Activated T-cell treated with anti-CD3 and anti-CD28 coated beads, Interleukin-2, amount 50 U/mL, for 24 hours (primary cell): ENCODE measurements around the gene ZC2HC1C.

Source experiments
- DNase-seq: peaks from one replicate; pipeline ENCODE4 v3.0.0-alpha.2; 2020
- H3K27ac Mint-ChIP-seq: 2 replicates; pipeline ENCODE4 v1.8.0; 2020; ENCODE audit warnings: mild to moderate bottlenecking, mixed read lengths
- H3K27me3 Mint-ChIP-seq: 2 replicates; pipeline ENCODE4 v1.8.0; 2020; ENCODE audit warnings: mixed read lengths
- H3K36me3 Mint-ChIP-seq: 2 replicates; pipeline ENCODE4 v1.8.0; 2020; ENCODE audit warnings: low read depth, mixed read lengths
- H3K4me1 Mint-ChIP-seq: 2 replicates; pipeline ENCODE4 v1.8.0; 2020; ENCODE audit warnings: low read depth, mixed read lengths
- H3K4me3 Mint-ChIP-seq: 2 replicates; pipeline ENCODE4 v1.8.0; 2020; ENCODE audit warnings: mild to moderate bottlenecking, moderate library complexity, mixed read lengths
- H3K9me3 Mint-ChIP-seq: 2 replicates; pipeline ENCODE4 v1.8.0; 2020; ENCODE audit warnings: mixed read lengths

The ZC2HC1C gene

GRCh38 chr14:75094896-75095295, 25.5 kb downstream of the ZC2HC1C start:
- Mint-ChIP-seq H3K27ac (no peak overlapping the region), H3K27me3 (no peaks in the 10 kb centered on the region), H3K9me3 (no peaks in the 10 kb centered on the region), H3K4me1 (no peaks in the 10 kb centered on the region), H3K4me3 (no peak overlapping the region), H3K36me3 (peaks cover 92% of the 10 kb centered on the region)
- no peak for DNase-seq

DNA sequence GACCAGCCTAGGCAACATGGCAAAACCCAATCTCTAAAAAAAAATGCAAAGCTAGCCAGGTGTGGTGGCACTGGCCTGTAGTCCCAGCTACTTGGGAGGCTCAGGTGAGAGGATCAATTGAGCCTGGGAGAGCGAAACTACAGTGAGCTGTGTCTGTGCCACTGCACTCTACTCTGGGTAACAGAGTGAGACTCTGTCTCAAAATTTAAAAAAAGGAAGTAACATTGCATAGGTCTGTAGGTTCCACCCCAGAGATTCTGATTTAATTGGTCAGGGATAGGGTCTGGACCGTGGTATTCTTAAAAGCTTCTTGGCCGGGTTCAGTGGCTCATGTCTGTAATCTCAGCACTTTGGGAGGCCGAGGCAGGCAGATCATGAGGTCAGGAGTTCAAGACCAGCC, 26.2 kb downstream of the ZC2HC1C start:
- peaks cover 91% of the 10 kb centered on the region for H3K36me3 Mint-ChIP-seq
- H3K9me3 Mint-ChIP-seq = no peaks in the 10 kb centered on the region
- no peak for DNase-seq
- H3K27ac Mint-ChIP-seq = no peak overlapping the region
- H3K27me3 Mint-ChIP-seq = no peaks in the 10 kb centered on the region
- H3K4me3 Mint-ChIP-seq = no peak overlapping the region
- H3K4me1 Mint-ChIP-seq = no peaks in the 10 kb centered on the region

GRCh38 chr14:75096959-75097358, 27.5 kb downstream of the ZC2HC1C start:
- Mint-ChIP-seq H3K4me3 (no peak overlapping the region), H3K4me1 (no peaks in the 10 kb centered on the region), H3K27me3 (no peaks in the 10 kb centered on the region), H3K36me3 (peaks cover 88% of the 10 kb centered on the region), H3K9me3 (no peaks in the 10 kb centered on the region), H3K27ac (no peak overlapping the region)
- DNase-seq = no peak

GRCh38 chr14:75098212-75098611, 28.8 kb downstream of the ZC2HC1C start:
- Mint-ChIP-seq H3K27me3 (no peaks in the 10 kb centered on the region), H3K9me3 (no peaks in the 10 kb centered on the region), H3K4me3 (no peak overlapping the region), H3K36me3 (peaks cover 86% of the 10 kb centered on the region), H3K4me1 (no peaks in the 10 kb centered on the region), H3K27ac (no peak overlapping the region)
- DNase-seq = no peak

- H3K27ac Mint-ChIP-seq = no peak overlapping the region
- DNase-seq = no peak
- no peaks in the 10 kb centered on the region for H3K9me3 Mint-ChIP-seq
- no peaks in the 10 kb centered on the region for H3K4me1 Mint-ChIP-seq
- peaks cover 89% of the 10 kb centered on the region for H3K36me3 Mint-ChIP-seq
- H3K4me3 Mint-ChIP-seq = no peak overlapping the region
- H3K27me3 Mint-ChIP-seq = no peaks in the 10 kb centered on the region
Observed at GRCh38 chr14:75098682-75099081, 29.2 kb downstream of the ZC2HC1C start.

GRCh38 chr14:75101491-75101890, 32.0 kb downstream of the ZC2HC1C start:
- no peaks in the 10 kb centered on the region for H3K4me1 Mint-ChIP-seq
- peaks cover 87% of the 10 kb centered on the region for H3K36me3 Mint-ChIP-seq
- no peak overlapping the region for H3K4me3 Mint-ChIP-seq
- no peaks in the 10 kb centered on the region for H3K9me3 Mint-ChIP-seq
- H3K27me3 Mint-ChIP-seq = no peaks in the 10 kb centered on the region
- no peak for DNase-seq
- no peak overlapping the region for H3K27ac Mint-ChIP-seq

DNA sequence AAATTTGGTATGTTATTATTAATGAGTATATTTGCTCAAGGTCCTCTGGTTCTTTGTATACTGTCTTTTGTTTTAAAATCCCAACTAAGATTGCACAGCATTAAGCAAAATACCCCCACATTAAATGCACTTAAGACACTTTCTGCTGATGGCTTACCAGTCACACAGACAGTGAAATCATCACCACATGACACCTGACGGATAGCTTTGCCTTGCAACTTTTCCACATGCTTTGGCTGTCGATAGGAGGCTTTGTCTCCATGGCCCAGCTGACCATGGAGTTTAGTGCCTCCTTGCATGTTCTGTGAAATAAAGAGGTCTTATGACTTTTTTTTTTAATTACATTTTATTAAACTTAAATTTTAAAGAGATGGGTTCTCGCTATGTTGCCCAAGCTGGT, 37.7 kb downstream of the ZC2HC1C start:
- peaks cover 90% of the 10 kb centered on the region for H3K36me3 Mint-ChIP-seq
- H3K27me3 Mint-ChIP-seq = no peaks in the 10 kb centered on the region
- H3K4me3 Mint-ChIP-seq = no peak overlapping the region
- no peaks in the 10 kb centered on the region for H3K9me3 Mint-ChIP-seq
- H3K27ac Mint-ChIP-seq = no peak overlapping the region
- no peaks in the 10 kb centered on the region for H3K4me1 Mint-ChIP-seq
- no peak for DNase-seq

GRCh38 chr14:75109877-75110276, 40.4 kb downstream of the ZC2HC1C start:
- Mint-ChIP-seq H3K9me3 (no peaks in the 10 kb centered on the region), H3K4me3 (no peak overlapping the region), H3K27me3 (no peaks in the 10 kb centered on the region), H3K4me1 (peaks cover 10% of the 10 kb centered on the region), H3K27ac (no peak overlapping the region), H3K36me3 (peaks cover 90% of the 10 kb centered on the region)
- no peak for DNase-seq

GRCh38 chr14:75113932-75114539, 44.6 kb downstream of the ZC2HC1C start:
- Mint-ChIP-seq H3K4me1 (peaks cover 12% of the 10 kb centered on the region), H3K27me3 (no peaks in the 10 kb centered on the region), H3K27ac (no peak overlapping the region), H3K36me3 (peaks cover 94% of the 10 kb centered on the region), H3K4me3 (no peak overlapping the region), H3K9me3 (no peaks in the 10 kb centered on the region)
- no peak for DNase-seq

DNA sequence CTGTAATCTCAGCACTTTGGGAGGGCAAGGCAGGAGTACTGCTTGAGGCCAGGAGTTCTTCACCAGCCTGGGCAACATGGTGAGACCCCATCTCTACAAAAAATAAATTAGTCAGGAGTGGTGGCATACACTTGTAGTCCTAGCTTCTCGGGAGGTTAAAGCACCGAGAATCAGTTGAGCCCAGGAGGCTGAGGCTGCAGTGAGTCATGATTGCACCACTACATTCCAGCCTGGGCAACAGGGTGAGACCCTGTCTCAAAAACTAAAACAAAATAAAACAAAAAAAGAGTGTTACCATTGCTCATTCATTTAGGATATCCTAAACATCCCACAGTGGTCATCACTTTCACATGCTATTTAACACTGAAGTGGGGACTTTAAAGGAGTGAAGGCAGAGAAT, 49.6 kb downstream of the ZC2HC1C start:
- H3K4me1 Mint-ChIP-seq = peaks cover 34% of the 10 kb centered on the region
- no peak overlapping the region for H3K27ac Mint-ChIP-seq
- no peaks in the 10 kb centered on the region for H3K9me3 Mint-ChIP-seq
- H3K27me3 Mint-ChIP-seq = no peaks in the 10 kb centered on the region
- H3K4me3 Mint-ChIP-seq = no peak overlapping the region
- no peak for DNase-seq
- peaks cover 79% of the 10 kb centered on the region for H3K36me3 Mint-ChIP-seq

- H3K27me3 Mint-ChIP-seq = no peaks in the 10 kb centered on the region
- H3K9me3 Mint-ChIP-seq = no peaks in the 10 kb centered on the region
- peaks cover 44% of the 10 kb centered on the region for H3K4me1 Mint-ChIP-seq
- peak overlapping the region; percentile 51 for H3K27ac Mint-ChIP-seq
- peaks cover 67% of the 10 kb centered on the region for H3K36me3 Mint-ChIP-seq
- H3K4me3 Mint-ChIP-seq = no peak overlapping the region
- DNase-seq = no peak
Observed at GRCh38 chr14:75120541-75121291, 51.3 kb downstream of the ZC2HC1C start.

GRCh38 chr14:75121552-75121951, 52.1 kb downstream of the ZC2HC1C start:
- no peaks in the 10 kb centered on the region for H3K9me3 Mint-ChIP-seq
- peak overlapping the region; percentile 28 for H3K27ac Mint-ChIP-seq
- peaks cover 64% of the 10 kb centered on the region for H3K36me3 Mint-ChIP-seq
- no peak for DNase-seq
- peaks cover 48% of the 10 kb centered on the region for H3K4me1 Mint-ChIP-seq
- H3K4me3 Mint-ChIP-seq = no peak overlapping the region
- no peaks in the 10 kb centered on the region for H3K27me3 Mint-ChIP-seq

- no peaks in the 10 kb centered on the region for H3K27me3 Mint-ChIP-seq
- no peak for DNase-seq
- no peaks in the 10 kb centered on the region for H3K9me3 Mint-ChIP-seq
- H3K27ac Mint-ChIP-seq = peak overlapping the region; percentile 99
- H3K4me1 Mint-ChIP-seq = peaks cover 60% of the 10 kb centered on the region
- H3K4me3 Mint-ChIP-seq = peak overlapping the region; percentile 22
- peaks cover 55% of the 10 kb centered on the region for H3K36me3 Mint-ChIP-seq
Observed at GRCh38 chr14:75123991-75124390, 54.5 kb downstream of the ZC2HC1C start.

- no peaks in the 10 kb centered on the region for H3K9me3 Mint-ChIP-seq
- H3K27me3 Mint-ChIP-seq = no peaks in the 10 kb centered on the region
- H3K4me3 Mint-ChIP-seq = peak overlapping the region; percentile 99
- H3K36me3 Mint-ChIP-seq = peaks cover 49% of the 10 kb centered on the region
- no peak for DNase-seq
- peak overlapping the region; percentile 99 for H3K27ac Mint-ChIP-seq
- peaks cover 56% of the 10 kb centered on the region for H3K4me1 Mint-ChIP-seq
Observed at GRCh38 chr14:75125617-75126016, 56.2 kb downstream of the ZC2HC1C start.

DNA sequence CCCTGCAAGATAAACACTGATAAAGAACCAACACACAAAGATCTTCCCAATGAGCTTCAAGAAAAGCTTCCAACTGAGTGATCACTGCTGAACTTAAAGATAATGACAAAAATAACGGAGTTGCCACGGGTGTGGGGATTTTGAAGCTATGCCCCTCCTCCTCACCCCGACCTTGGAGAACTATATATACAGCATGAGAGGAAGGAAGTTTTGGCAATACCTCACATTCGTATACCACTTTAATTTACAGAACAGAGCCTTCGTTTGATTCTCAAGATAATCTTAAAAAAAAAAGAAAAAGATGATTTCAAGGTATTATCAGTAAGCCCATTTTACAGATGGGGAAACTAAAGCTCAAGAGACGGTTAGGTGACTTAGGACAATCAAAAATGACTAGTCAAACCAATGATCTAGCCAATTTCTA, 56.7 kb downstream of the ZC2HC1C start:
- H3K27ac Mint-ChIP-seq = peak overlapping the region; percentile 99
- no peaks in the 10 kb centered on the region for H3K9me3 Mint-ChIP-seq
- H3K36me3 Mint-ChIP-seq = peaks cover 46% of the 10 kb centered on the region
- H3K4me3 Mint-ChIP-seq = peak overlapping the region; percentile 99
- no peak for DNase-seq
- peaks cover 52% of the 10 kb centered on the region for H3K4me1 Mint-ChIP-seq
- no peaks in the 10 kb centered on the region for H3K27me3 Mint-ChIP-seq
